Limb (tissue), 2 donors: ENCODE data around the gene SMIM29.
A peak's percentile ranks its signal among the peaks of the same experiment; 100 is the strongest.
"Not testable (repeated sequence)": the region's sequence is repeated elsewhere in the genome, so short reads cannot be mapped to it uniquely, and the experiment has no call there.

Source experiments
- DNase-seq, 2 donors: peaks; one replicate each; pipeline ENCODE4 v3.0.0-alpha.2; 2016; ENCODE audit errors: extremely low spot score in 2 of 2

The SMIM29 gene

GRCh38 chr6:34248727-34249468 is at the start of gene SMIM29:
SMIM29 (minus strand) TSS chr6:34249006; CDS start chr6:34247791, 1,215 bp downstream.
- DNase-seq, result peak; percentile 92 to 99

GRCh38 chr6:34295721-34296120 is 46.9 kb upstream of the SMIM29 start:
- no peak for DNase-seq

DNA sequence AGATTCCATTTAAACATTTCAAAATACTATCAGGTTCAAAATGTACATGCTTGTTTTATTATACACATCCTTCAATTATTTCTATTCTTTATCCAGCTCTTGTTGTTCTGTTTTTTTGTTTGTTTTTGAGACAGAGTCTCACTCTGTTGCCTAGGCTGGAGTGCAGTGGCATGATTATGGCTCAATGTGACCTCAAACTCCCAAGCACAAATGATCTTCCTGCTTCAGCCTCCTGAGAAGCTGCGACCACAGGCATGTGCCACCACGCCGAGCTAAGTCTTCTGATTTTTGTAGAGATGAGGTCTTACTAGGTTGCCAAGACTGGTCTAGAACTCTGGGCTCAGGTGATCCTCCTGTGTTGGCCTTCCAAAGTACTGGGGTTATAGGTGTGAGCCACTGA is 44.1 kb upstream of the SMIM29 start:
- no peak for DNase-seq

- no peak for DNase-seq
Measured at GRCh38 chr6:34289137-34289536, 40.3 kb upstream of the SMIM29 start.

- DNase-seq, result no peak
Measured at GRCh38 chr6:34288581-34288980, 39.8 kb upstream of the SMIM29 start.

DNA sequence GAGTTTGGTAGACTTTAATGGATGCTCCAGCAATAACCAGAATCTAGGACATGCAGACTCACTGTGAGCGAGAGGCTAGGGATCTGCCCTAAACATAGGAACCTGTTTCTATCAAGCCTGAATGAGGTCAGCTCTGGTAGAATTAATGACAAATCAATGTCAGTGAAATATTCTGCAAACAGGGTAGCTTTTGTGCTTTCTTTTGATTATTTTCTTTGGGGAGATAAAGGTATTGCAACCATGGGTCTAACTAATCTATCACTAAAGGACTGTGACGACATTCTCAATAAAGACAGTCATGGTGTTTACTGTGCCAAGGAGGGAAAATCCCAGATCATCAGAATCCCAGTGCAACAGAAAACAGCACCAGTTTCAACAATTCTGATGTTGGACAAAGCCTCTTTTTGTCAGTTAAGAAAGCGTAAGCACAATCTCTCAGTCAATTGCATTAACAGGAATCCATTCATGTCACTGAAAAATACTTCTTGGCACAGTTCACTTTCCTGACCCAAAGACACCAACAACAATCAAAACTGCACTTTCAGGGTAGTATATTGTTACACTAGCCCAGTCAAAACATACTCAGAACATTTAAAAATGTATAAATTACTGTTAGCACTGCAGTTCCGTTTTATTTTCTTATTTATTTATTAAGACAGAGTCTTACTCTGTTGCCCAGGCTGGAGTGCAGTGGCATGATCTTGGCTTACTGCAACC is 36.8 kb upstream of the SMIM29 start:
- DNase-seq, result no peak

GRCh38 chr6:34284563-34285447 is 36.0 kb upstream of the SMIM29 start:
- DNase-seq, result no peak

- DNase-seq, result no peak
Measured at GRCh38 chr6:34281702-34282334, 33.0 kb upstream of the SMIM29 start.

GRCh38 chr6:34280216-34280615 is 31.4 kb upstream of the SMIM29 start:
- no peak for DNase-seq

DNA sequence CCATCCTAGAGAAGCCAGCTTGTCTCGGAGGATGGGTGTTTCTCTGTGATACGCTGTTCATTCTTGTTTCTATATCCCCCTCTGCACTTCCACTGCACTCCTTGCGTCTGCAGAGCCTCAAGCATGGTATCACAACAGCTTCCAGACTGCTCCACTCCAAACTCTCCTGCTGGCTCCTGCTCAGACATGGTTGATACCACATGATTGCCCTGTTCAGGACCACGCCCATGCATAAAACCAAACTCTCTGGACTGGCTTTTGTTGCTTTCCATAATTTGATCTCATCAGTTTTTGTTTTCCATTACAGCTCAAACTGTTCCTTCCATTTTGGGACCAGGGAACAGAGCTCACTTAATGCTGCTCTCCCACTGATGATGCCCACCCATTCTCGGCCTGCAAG is 30.0 kb upstream of the SMIM29 start:
- DNase-seq, result no peak

DNA sequence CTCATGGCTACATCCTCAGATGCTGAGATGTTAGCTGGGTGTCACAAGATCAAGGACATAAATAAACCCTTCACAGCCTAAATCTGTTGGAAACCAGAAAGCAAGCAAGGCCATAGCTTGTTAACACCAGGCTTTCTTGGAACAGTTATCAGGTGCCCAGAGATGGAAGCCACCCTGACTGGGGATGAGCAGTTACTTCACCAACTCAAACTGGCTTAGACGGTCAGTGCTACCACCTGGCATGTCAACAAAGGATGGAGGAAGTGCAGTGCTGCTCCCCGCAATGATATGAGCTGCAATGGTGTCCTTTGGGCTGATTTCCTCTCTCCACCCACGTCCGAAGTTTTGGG is 28.9 kb upstream of the SMIM29 start:
- DNase-seq, result no peak

DNA sequence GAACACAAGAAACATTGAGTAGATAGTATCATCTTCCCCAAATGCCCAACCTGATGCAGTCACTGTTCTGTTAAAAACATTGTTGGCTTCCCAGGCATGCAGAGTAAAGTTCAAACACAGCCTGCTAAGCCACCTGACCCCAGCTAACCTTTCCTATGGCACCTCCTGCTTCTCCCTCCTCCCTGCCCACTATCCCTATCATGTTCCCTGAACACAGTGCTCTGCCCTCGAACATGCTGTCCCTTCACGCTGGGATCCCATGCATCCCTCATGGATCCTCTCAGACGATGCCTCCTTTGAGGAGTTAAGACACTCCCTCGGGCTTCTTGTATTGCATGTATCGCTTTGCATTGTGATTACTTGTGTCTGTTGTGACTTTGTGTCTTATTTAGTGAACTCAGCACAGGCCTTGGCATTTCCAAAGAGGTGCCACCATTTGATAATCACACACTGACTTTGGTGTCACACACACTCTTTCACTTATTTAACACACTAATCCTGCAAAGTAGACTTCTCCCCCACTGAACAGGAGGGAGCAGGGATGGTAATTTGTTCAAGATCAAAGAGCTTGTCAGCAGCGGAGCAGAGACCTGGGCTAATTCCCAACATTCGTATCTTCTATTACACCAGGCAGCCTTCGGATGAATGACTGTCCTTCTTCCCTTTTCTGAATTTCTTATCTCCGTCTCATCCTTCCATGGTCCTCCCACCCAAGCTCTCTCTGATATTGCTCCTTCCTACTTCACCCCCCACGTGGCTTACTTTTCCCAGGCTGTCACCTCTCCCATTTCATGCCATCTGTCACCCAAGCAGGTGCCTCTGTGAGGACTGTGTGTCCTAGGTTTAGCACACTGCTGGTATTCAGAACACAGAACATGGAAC is 28.3 kb upstream of the SMIM29 start:
- no peak for DNase-seq

- DNase-seq, result no peak
Measured at GRCh38 chr6:34276191-34276590, 27.4 kb upstream of the SMIM29 start.

DNA sequence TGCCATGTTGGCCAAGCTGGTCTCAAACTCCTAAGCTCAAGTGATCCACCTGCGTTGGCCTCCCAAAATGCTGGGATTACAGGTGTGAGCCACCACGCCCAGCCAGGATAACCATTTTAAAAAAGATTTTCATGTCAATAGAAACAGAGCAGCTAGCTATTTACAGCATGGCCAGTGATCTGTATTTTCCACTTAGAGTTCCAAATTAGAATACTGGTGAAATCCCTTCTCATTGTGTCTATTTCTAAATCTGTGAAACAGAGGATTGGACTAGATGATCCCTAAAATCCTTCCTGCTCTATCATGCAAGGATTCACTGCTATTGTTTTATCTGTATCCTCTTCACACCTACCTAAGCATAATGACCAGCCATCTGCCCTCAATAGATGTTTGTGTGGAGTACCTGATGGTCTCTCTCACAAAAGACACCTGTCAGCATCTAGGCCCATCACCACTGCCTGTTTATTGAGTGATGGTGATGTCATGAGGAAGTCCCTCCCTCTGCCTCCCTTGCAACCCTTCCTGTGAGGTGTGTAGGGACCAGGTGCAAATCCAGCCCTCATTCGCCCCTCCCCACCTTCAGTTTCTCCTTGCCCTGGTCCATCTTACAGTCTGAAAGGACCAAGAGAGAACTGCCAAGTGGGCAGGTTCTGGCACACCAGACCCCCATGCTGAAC is 26.5 kb upstream of the SMIM29 start:
- DNase-seq, result no peak

GRCh38 chr6:34274129-34274528 is 25.3 kb upstream of the SMIM29 start:
- no peak for DNase-seq

GRCh38 chr6:34273242-34273805 is 24.5 kb upstream of the SMIM29 start:
- DNase-seq, result no peak

DNA sequence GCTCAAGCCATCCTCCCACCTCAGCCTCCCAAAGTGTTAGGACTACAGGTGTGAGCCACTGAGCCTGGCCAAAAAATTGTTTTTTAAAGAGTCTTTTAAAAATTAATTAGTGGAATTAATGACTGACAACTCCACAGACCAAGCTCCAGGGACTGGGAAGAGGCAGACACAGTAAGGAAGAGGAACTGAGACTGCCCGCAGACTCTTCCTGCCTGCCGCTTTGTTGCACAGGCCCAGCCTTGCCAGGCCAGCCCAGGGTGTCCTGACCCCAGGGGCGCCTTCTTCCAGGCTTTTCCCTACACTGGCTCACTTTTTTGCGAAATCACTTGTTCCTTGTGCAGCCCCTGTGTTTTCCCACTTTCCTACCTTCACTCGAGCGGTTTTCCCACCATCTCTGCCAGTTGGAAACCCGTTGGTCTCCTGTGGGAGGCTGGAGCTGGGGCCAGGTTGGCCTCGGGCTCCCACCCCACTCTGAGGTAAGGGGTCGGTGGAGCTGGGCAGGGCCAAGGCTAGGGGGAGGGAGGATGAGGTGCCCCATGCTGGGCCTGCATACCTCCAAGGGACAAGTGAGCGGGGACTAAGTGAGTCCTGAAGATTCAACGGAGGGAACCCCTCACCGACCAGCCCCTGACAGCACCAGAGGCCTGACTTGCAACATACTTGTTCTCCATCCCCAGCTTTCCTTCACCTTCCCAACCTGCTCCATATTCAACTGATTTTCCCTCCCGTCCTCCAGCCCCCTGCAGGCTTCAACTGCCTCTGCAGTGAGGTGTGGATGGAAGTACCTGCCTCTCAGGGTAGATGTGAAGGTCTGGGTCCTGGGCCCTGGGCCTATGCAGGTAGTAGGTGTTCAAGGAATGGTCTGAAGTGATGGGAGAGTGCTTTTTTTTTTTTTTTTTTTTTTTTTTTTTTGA is 23.5 kb upstream of the SMIM29 start:
- DNase-seq, result no peak

DNA sequence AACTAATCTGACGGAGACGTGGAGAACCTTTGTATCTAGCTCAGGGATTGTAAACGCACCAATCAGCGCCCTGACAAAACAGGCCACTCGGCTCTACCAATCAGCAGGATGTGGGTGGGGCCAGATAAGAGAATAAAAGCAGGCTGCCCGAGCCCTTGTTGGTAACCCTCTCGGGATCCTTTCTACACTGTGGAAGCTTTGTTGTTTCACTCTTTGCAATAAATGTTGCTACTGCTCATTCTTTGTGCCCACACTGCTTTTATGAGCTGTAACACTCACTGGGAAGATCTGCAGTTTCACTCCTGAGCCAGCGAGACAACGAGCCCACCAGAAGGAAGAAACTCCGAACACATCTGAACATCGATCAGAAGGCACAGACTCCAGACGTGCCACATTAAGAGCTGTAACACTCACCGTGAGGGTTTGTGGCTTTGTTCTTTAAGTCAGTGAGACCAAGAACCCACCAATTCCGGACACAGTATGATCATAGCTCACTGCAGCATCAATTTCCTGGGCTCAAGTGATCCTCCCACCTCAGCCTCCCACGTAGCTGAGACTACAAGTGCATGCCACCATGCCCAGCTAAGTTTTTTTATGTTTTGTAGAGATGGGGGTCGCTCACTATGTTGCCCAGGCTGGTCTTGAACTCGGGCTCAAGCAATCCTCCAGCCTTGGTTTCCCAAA is 21.0 kb upstream of the SMIM29 start:
- not testable (repeated sequence) for DNase-seq
